ENCODE data around the gene PDZRN3. TPM values are rescaled to one million over a fixed set of nuclear protein-coding genes. Genes with fewer than 3 reads are reported as not detected.
A peak's percentile ranks its signal among the peaks of the same experiment; 100 is the strongest.

The PDZRN3 gene
- total RNA-seq, 4 donors from 2014 or later, result 227 to 305 (median 265) TPM

- Histone ChIP-seq H3K36me3 (no peaks in the 10 kb centered on the region), H3K27me3 (no peaks in the 10 kb centered on the region), H3K4me1 (peaks cover 16 to 83% (median 19%) of the 10 kb centered on the region in 3 donors), H3K9me3 (no peaks in the 10 kb centered on the region), H3K27ac (peak overlapping the region; percentile 15 to 82 (median 51)), H3K4me3 (no peak overlapping the region)
- WGBS, 2 donors (ENCODE audit: low coverage in 1 of 2), result 63 to 78% methylated on average over 7 to 8 of the region's 11 CpGs
- no peak for ATAC-seq
- TF ChIP-seq EP300 (IDR thresholded peaks at IDR 0.05) (no peak), POLR2A (IDR thresholded peaks at IDR 0.05) (no peak), POLR2AphosphoS5 (IDR thresholded peaks at IDR 0.05) (peak; percentile 38), CTCF (IDR thresholded peaks at IDR 0.05) (no peak)
Measured at GRCh38 chr3:73427048-73427706, 197.6 kb downstream of the PDZRN3 start.

GRCh38 chr3:73426606-73427005, 198.1 kb downstream of the PDZRN3 start:
- WGBS, 2 donors (ENCODE audit: low coverage in 1 of 2), result 43 to 53% methylated on average over 3 to 7 of the region's 7 CpGs
- ATAC-seq, result no peak
- no peak overlapping the region for H3K4me3 ChIP-seq
- no peaks in the 10 kb centered on the region for H3K9me3 ChIP-seq
- TF ChIP-seq CTCF (IDR thresholded peaks at IDR 0.05) (no peak), EP300 (IDR thresholded peaks at IDR 0.05) (no peak), POLR2A (IDR thresholded peaks at IDR 0.05) (no peak), POLR2AphosphoS5 (IDR thresholded peaks at IDR 0.05) (no peak)
- H3K4me1 ChIP-seq, result peaks cover 11 to 83% (median 20%) of the 10 kb centered on the region in 3 donors
- no peaks in the 10 kb centered on the region for H3K36me3 ChIP-seq
- H3K27ac ChIP-seq, result peak overlapping the region; percentile 3 to 82 (median 51)
- H3K27me3 ChIP-seq, result no peaks in the 10 kb centered on the region

- Histone ChIP-seq H3K27me3 (no peaks in the 10 kb centered on the region), H3K4me1 (peaks cover 13 to 85% (median 29%) of the 10 kb centered on the region in 3 donors), H3K36me3 (no peaks in the 10 kb centered on the region), H3K9me3 (no peaks in the 10 kb centered on the region), H3K4me3 (peak overlapping the region; percentile 2 to 5), H3K27ac (peak overlapping the region; percentile 75 to 94 (median 81))
- peak; percentile 29 for TF ChIP-seq POLR2AphosphoS5 (IDR thresholded peaks at IDR 0.05)
- no peak for TF ChIP-seq EP300 (IDR thresholded peaks at IDR 0.05)
- 27 to 37% methylated on average over 3 of the region's 3 CpGs for WGBS, 2 donors (ENCODE audit: low coverage in 1 of 2)
- no peak for ATAC-seq
Measured at GRCh38 chr3:73423116-73423515, 201.6 kb downstream of the PDZRN3 start.

DNA sequence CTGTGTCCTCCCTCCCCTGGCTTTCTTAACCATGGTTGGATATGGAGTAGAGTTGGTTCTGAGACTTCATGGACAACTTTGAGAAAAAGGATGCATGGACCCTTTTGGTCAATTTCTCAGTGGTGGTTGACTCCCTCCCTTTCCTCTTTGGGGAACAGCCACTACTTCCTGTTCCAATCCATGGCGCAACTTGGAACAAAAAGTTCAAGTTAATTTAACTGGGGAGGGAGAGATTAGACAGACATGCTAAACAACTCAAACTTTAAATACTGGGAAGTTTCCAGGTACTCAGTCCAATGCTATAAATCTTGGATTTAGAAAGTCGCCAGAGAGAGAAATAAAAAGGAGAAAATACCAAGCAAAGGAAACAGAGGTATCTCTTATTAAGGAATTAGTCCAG, 202.2 kb downstream of the PDZRN3 start:
- Histone ChIP-seq H3K4me1 (peaks cover 13 to 85% (median 33%) of the 10 kb centered on the region in 3 donors), H3K27ac (peak overlapping the region; percentile 75 to 94 (median 81)), H3K36me3 (no peaks in the 10 kb centered on the region)

GRCh38 chr3:73419942-73420341, 204.8 kb downstream of the PDZRN3 start:
- no peaks in the 10 kb centered on the region for H3K9me3 ChIP-seq
- no peaks in the 10 kb centered on the region for H3K36me3 ChIP-seq
- no peak overlapping the region for H3K4me3 ChIP-seq
- peak overlapping the region; percentile 75 to 82 (median 80) for H3K27ac ChIP-seq
- no peaks in the 10 kb centered on the region for H3K27me3 ChIP-seq
- ATAC-seq, result peak; percentile 17
- TF ChIP-seq POLR2AphosphoS5 (IDR thresholded peaks at IDR 0.05) (no peak), EP300 (IDR thresholded peaks at IDR 0.05) (no peak), POLR2A (IDR thresholded peaks at IDR 0.05) (no peak), CTCF (IDR thresholded peaks at IDR 0.05) (no peak)
- peaks cover 10 to 87% (median 23%) of the 10 kb centered on the region in 3 donors for H3K4me1 ChIP-seq
- WGBS, 2 donors (ENCODE audit: low coverage in 1 of 2), result 39 to 50% methylated on average over 2 to 3 of the region's 3 CpGs

More for the DNA sequence above, 202.2 kb downstream of the PDZRN3 start:
- Histone ChIP-seq H3K4me3 (peak overlapping the region; percentile 2 to 5), H3K9me3 (no peaks in the 10 kb centered on the region), H3K27me3 (no peaks in the 10 kb centered on the region)
- WGBS, 2 donors (ENCODE audit: low coverage in 1 of 2), result 20 to 28% methylated on average over 1 to 2 of the region's 2 CpGs
- peak; percentile 20 for TF ChIP-seq EP300 (IDR thresholded peaks at IDR 0.05)
- TF ChIP-seq CTCF (IDR thresholded peaks at IDR 0.05), result no peak
- peak; percentile 97 for TF ChIP-seq POLR2AphosphoS5 (IDR thresholded peaks at IDR 0.05)
- no peak for TF ChIP-seq POLR2A (IDR thresholded peaks at IDR 0.05)
- ATAC-seq, result peak; percentile 79
